Parathyroid adenoma (tissue), 2 donors: ENCODE measurements around the gene SHISA9.

Source experiments
- H2AFZ ChIP-seq: fragments of 300-600 bp; sonication (generic); one replicate; pipeline ENCODE4 v1.7.0; 2017; ENCODE audit warnings: antibody characterized with exemption, mild to moderate bottlenecking
- H3K27ac ChIP-seq: fragments of 300-600 bp; sonication (generic); one replicate; pipeline ENCODE4 v1.7.0; 2017
- H3K27me3 ChIP-seq: fragments of 300-600 bp; sonication (generic); one replicate; pipeline ENCODE4 v1.7.0; 2017; ENCODE audit warnings: low read length; ENCODE audit not compliant: control insufficient read depth, insufficient read depth
- H3K36me3 ChIP-seq: fragments of 300-600 bp; sonication (generic); one replicate; pipeline ENCODE4 v1.7.0; 2017; ENCODE audit warnings: low read length; ENCODE audit not compliant: control insufficient read depth, insufficient read depth
- H3K4me1 ChIP-seq: fragments of 300-600 bp; sonication (generic); one replicate; pipeline ENCODE4 v1.7.0; 2017; ENCODE audit warnings: control low read depth
- H3K4me2 ChIP-seq: fragments of 300-600 bp; sonication (generic); one replicate; pipeline ENCODE4 v1.7.0; 2017; ENCODE audit warnings: low read length
- H3K4me3 ChIP-seq: fragments of 300-600 bp; sonication (generic); one replicate; pipeline ENCODE4 v1.7.0; 2017; ENCODE audit warnings: low read depth, low read length
- H3K79me2 ChIP-seq: fragments of 300-600 bp; sonication (generic); one replicate; pipeline ENCODE4 v1.7.0; 2017; ENCODE audit warnings: control low read depth
- H3K9ac ChIP-seq: fragments of 300-600 bp; sonication (generic); one replicate; pipeline ENCODE4 v1.7.0; 2017; ENCODE audit warnings: mild to moderate bottlenecking
- H3K9me3 ChIP-seq: fragments of 300-600 bp; sonication (generic); one replicate; pipeline ENCODE4 v1.7.0; 2017; ENCODE audit warnings: low read length; ENCODE audit not compliant: control insufficient read depth
- TF ChIP-seq, protein P1 (sequence below): fragments of 300-600 bp; sonication (generic); IDR thresholded peaks from one replicate; pipeline ENCODE4 v1.7.0; 2017; ENCODE audit warnings: antibody characterized with exemption, mild to moderate bottlenecking
- donor health status: primary hyperparathyroidism.

The SHISA9 gene

DNA sequence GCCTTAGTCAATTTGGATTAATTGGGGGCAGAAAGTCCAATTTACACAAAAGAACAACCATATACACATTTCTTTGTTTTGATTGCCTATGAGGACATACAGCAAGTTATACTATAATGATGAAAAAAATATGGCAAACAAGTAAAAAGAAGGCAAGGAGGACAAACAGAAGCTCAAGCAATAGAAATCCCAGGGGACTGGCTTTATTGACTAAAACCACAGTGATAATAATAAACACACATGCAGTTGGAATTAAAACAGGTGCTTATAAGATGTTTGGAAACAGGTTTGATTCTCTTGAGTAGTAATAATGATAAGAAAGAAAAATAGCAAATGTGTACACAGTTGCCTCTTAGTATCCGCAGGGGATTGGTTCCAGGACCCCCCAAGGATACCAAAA is 176.4 kb downstream of the SHISA9 start:
- Histone ChIP-seq H3K4me2 (no peak overlapping the region), H2AFZ (no peak overlapping the region), H3K36me3 (no peaks in the 10 kb centered on the region), H3K27me3 (no peaks in the 10 kb centered on the region), H3K4me3 (no peak overlapping the region), H3K4me1 (no peaks in the 10 kb centered on the region), H3K79me2 (no peaks in the 10 kb centered on the region), H3K27ac (no peak overlapping the region), H3K9me3 (no peaks in the 10 kb centered on the region), H3K9ac (no peak overlapping the region)
- TF ChIP-seq, protein P1, sequence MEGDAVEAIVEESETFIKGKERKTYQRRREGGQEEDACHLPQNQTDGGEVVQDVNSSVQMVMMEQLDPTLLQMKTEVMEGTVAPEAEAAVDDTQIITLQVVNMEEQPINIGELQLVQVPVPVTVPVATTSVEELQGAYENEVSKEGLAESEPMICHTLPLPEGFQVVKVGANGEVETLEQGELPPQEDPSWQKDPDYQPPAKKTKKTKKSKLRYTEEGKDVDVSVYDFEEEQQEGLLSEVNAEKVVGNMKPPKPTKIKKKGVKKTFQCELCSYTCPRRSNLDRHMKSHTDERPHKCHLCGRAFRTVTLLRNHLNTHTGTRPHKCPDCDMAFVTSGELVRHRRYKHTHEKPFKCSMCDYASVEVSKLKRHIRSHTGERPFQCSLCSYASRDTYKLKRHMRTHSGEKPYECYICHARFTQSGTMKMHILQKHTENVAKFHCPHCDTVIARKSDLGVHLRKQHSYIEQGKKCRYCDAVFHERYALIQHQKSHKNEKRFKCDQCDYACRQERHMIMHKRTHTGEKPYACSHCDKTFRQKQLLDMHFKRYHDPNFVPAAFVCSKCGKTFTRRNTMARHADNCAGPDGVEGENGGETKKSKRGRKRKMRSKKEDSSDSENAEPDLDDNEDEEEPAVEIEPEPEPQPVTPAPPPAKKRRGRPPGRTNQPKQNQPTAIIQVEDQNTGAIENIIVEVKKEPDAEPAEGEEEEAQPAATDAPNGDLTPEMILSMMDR: no peak

DNA sequence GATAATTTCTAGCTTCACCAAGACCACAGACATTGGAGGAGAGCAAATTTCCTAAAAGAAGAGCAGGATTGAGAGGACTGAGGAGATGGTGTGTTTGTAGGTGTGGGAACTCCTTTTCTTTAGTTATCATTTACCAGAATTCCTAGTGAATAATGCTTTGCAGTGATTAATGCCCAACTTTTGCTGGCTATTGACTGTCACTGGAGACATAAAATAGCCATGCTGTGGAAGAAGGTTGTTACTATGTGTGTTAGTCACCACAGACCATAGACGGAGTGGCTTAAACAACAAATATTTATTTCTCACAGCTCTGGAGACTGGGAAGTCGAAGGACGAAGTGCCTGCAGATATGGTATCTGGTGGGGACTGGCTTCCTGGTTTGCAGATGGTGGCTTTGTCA is 179.1 kb downstream of the SHISA9 start:
- no peak overlapping the region for H3K9ac ChIP-seq
- H2AFZ ChIP-seq: no peak overlapping the region
- no peak overlapping the region for H3K4me3 ChIP-seq
- no peaks in the 10 kb centered on the region for H3K36me3 ChIP-seq
- H3K4me1 ChIP-seq: no peaks in the 10 kb centered on the region
- TF ChIP-seq, protein P1: no peak
- H3K27me3 ChIP-seq: no peaks in the 10 kb centered on the region
- no peak overlapping the region for H3K4me2 ChIP-seq
- no peak overlapping the region for H3K27ac ChIP-seq
- H3K9me3 ChIP-seq: no peaks in the 10 kb centered on the region
- H3K79me2 ChIP-seq: no peaks in the 10 kb centered on the region

DNA sequence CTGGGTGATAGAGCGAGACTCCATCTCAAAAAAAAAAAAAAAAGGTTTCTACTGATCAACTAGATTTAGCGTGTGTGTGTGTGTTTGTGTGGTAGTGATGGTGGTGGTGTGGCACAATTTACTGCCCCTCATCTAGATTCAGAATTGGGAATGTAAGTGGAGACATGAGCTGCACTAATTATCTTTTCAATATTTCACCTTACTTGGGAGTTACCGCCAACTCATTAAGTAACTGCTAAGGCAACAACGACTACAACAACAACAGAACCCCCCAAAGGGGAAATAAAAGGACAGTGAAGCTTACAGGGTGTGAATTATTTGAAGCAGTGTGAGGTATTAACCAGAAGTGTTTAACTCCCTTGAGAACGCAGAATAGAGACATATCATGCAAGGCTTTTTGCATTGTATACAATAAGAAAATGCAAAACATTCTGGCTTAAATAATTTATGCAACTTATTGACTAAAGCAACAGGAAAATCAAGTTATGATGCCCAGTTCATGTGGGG is 180.5 kb downstream of the SHISA9 start:
- no peaks in the 10 kb centered on the region for H3K36me3 ChIP-seq
- no peaks in the 10 kb centered on the region for H3K79me2 ChIP-seq

DNA sequence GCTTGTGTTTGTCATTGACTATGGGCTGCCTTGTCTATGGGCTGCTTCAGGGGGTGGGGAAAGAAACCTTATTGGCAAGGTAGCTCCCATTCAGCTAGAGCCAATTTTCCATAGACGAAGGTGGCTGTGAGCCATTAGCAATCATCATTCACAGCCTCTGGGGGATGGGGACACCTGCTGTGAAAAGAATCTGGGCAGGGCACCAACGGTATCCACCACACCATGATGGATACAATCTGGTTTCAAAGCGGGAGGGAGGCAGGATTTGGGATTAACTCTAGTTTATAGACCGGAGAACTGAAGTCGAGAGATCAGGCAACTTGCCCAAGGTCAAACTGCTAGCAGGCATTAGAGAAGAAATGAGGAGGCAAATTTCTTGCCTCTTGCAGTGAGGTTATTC is 182.3 kb downstream of the SHISA9 start:
- Histone ChIP-seq H3K27me3 (no peaks in the 10 kb centered on the region), H2AFZ (no peak overlapping the region), H3K9me3 (no peaks in the 10 kb centered on the region), H3K27ac (no peak overlapping the region), H3K79me2 (no peaks in the 10 kb centered on the region), H3K4me3 (no peak overlapping the region), H3K4me1 (no peaks in the 10 kb centered on the region), H3K9ac (no peak overlapping the region), H3K4me2 (no peak overlapping the region), H3K36me3 (no peaks in the 10 kb centered on the region)
- TF ChIP-seq, protein P1: no peak

More for the DNA sequence above, 180.5 kb downstream of the SHISA9 start:
- no peak overlapping the region for H2AFZ ChIP-seq
- H3K9me3 ChIP-seq: no peaks in the 10 kb centered on the region
- no peaks in the 10 kb centered on the region for H3K4me1 ChIP-seq
- no peak overlapping the region for H3K4me2 ChIP-seq
- no peaks in the 10 kb centered on the region for H3K27me3 ChIP-seq
- H3K4me3 ChIP-seq: no peak overlapping the region
- TF ChIP-seq, protein P1: no peak
- no peak overlapping the region for H3K9ac ChIP-seq
- H3K27ac ChIP-seq: no peak overlapping the region

DNA sequence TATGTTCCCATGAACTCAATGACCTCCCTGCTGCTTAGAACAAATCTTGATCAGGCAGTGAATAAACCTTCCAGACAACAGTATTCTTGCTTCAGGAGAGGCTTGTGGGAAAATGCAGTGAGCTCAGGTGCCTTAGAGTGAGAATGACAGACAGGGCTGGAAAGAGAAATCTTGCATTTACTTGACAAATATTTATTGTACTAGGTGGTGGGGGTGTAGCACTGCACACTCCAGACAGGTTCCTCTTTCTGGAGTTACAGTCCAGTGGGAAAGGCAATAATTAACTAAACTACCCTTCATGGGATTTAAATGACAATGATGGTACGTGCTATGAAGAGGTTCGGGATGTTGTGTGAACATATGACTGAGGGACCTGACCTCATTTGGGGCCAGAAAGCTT is 182.9 kb downstream of the SHISA9 start:
- TF ChIP-seq, protein P1: no peak
- Histone ChIP-seq H3K4me1 (no peaks in the 10 kb centered on the region), H3K9ac (no peak overlapping the region), H3K36me3 (no peaks in the 10 kb centered on the region), H3K27me3 (no peaks in the 10 kb centered on the region), H3K4me3 (no peak overlapping the region), H3K4me2 (no peak overlapping the region), H2AFZ (no peak overlapping the region), H3K9me3 (no peaks in the 10 kb centered on the region), H3K27ac (no peak overlapping the region), H3K79me2 (no peaks in the 10 kb centered on the region)
